SH-SY5Y (cell line): Measurements from ENCODE around the gene PSMD6.

Source experiments
- GATA2 ChIP-seq: IDR thresholded peaks from 2 replicates; pipeline ENCODE4 v1.6.1; 2011; ENCODE audit warnings: mild to moderate bottlenecking, low read depth, low read length
- GATA3 ChIP-seq: IDR thresholded peaks from 2 replicates; pipeline ENCODE4 v1.6.1; 2011; ENCODE audit warnings: low read depth, mild to moderate bottlenecking, low read length, moderate library complexity

DNA sequence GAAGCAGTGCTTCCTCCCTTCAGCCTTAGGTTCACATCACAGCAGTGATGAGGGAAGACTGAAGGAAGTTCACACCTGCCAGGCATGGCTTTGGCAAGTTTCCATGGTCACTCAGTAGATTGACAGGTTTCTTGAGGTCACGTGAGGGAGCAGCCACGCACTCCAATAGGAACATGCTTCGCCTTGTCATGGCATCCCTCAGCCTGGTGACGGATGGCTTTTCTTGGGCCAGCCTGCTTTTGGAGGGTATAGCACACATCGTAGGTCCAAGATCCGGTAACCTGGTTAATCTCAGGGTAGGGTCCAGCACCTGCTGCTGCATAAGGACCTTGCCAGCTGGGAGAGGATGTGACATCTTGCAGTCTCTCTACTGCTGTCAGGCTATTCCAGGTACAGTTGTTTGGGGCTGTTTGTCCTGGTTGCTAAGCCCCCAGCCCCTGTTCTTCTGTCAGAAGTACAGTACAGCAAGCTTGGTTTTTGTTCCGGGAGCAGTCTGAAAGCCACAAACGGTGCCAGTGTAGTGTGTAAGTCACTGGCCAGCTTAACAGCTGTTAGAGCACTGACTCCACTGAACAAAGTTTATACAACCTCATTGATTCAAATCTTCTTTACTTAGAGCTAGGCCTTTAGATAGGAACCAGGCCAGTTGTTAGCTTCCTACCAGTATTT lies 42.3 kb downstream of the PSMD6 start:
- TF ChIP-seq GATA2 (no peak), GATA3 (no peak)
